Measurements from ENCODE around the gene SIKE1.
"Not testable (repeated sequence)": the region's sequence is repeated elsewhere in the genome, so short reads cannot be mapped to it uniquely, and the experiment has no call there.

Gene SIKE1

DNA sequence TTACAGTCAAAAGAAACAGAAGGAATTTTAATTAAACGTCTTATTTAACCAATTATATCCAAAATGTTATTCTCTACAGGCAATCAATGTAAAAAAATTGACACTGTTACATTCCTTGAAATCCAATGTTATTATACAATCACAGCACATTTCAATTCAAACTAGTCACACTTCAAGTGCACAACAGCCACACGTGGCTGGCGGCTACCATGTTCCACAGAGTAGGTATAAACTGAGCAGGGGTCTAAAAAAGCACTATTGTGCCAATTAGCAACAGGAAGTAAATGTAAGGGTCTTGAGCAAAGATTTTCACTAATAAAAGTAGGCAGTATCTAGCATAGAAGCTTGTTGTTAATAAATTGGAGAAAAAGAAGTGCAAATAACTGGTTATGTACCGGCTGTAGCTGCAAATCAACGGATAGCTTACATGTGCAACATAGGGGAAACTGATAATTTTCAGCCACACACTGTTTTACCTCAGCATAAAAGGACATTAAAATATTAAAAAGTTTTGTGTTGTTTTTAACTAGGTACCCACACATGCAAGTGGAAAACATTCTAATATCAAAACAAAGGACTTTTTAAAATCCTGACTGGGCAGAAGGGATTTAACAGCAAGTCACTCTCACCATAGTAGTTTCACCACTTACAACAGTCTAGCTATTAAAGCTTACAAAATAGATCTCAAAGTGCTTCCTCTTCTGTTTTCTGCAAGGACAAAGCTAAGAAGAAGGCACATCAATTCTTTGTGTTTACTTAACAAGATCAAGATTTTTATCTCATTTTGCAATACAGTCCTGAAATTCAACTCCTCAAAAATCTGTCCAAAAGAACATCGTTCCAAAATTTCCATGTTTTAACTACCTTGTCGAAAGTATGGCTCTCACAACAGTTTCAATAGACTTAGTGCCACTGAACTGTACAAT lies 25.2 kb downstream of the SIKE1 start:
- DNase-seq (ENCODE audit: low read depth): no peak

DNA sequence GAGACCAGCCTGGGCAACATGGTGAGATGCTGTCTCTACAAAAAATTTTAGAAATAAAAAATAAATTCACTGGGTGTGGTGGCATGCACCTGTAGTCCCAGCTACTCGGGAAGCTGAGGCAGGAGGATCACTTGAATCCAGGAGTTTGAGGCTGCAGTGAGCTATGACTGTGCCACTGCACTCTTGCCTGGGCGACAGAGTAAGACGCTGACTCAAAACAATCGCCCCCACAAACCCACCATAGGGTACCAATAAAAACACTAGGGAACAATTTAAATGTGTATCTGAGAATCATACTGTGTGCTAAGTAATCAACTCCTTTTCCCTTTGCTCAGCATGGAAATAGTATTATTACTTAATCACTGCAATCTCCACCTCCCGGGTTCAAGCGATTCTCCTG lies 26.8 kb downstream of the SIKE1 start:
- not testable (repeated sequence) for DNase-seq (ENCODE audit: low read depth)

DNA sequence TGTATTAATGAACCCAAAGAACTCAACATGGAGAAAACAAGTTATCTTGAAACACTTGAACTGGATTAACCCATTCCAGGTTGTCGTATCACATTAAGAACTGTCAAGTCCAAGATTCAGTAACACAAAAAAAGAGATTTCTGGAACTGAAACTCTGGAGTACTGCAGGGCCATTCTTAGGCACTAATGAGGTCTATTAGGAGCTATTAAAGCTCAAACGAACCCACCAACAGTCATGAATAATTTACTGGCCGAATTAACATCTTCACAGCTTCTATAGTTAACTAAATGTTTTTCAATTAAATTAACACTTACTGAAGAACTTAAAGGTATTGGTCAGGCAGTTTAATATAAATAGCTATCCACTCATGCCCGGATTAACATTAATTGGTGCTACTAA lies 27.3 kb downstream of the SIKE1 start:
- no peak for DNase-seq (ENCODE audit: low read depth)

DNA sequence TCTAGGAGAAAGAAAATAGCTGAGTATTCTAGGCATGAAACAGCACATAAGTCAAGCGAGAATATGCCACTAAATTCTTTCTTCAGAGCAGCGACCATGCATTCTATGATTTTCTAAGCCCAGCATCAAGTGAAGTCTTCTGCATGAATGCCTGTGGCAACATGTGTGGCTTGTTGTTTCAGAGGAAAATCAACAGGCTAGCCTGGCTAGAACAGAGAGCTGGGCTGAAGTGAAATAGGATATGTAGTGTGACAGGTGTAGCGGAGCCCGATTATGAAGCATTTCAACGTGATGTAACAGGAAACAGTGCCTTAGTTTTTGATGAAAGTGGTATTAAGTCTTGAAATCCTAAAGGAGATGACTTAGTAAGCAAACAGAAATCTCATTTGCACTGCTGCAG lies 29.7 kb downstream of the SIKE1 start:
- DNase-seq (ENCODE audit: low read depth): peak; percentile 11

DNA sequence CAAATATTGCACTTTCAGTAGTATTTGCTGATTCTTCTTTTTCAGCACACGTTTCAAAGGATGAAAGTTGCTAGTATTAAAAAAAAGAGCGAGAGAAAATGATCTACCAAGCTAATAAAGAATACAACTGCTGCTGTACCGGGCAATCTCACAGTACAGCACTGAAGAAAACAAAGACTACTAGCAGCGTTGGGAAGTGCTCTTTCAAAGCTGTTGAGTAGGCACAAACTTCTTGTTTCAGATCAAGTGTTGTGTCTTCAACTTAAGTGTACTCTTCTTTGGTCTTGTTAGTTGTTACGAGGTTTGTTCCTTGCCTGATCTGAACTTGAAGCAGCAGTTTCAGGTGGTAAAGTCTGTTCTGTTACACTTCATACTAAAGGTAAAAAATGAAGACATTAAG lies 30.6 kb downstream of the SIKE1 start:
- DNase-seq (ENCODE audit: low read depth): no peak

DNA sequence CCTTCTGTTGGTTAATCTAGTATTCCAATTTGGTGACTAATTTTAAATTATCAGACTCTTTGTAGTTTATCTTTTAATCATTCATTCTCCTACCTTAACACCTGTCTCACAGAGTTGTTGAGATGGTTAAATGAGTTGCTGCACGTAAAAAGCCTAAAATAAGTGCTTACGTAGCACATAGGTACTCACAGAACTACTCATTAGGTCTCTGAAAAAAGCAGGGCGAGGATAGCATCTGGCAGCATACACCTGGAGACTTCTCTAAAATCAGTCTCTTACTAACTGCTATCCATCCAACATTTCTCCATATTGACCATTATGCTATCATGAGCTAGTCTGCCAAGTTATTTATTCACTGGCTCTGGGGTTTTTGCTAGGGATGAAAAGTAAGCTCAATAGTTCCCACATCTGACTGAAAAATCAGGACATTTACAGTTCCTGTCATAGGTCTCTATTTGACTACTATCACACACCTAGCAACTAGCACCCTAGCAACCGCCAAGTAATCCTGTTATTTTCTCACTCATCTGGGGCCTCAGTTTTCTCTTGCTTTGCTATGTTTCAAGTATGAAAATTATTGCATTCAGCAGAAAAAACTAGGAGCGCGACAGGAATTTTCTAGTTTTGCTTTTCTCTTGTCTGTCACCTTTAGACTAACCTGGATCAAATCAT lies 33.9 kb downstream of the SIKE1 start:
- no peak for DNase-seq (ENCODE audit: low read depth)

DNA sequence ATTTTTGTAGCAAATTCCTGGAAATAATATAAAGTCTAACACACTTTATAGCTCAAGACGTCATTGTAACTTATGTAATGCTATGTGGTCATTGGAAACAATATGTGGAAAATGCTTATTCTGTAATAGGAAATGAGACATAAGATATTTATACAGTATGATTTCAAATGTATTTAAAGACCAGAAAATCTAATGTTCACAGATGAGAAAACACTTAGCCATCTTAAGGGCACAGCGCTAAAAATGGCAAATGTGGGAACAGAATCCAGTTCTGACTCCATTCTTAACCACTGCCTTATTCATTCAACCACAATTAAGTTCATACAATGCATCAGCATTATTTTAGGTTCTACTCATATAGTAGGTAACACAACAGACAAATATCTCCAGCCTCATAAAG lies 35.2 kb downstream of the SIKE1 start:
- DNase-seq (ENCODE audit: low read depth): peak; percentile 35

DNA sequence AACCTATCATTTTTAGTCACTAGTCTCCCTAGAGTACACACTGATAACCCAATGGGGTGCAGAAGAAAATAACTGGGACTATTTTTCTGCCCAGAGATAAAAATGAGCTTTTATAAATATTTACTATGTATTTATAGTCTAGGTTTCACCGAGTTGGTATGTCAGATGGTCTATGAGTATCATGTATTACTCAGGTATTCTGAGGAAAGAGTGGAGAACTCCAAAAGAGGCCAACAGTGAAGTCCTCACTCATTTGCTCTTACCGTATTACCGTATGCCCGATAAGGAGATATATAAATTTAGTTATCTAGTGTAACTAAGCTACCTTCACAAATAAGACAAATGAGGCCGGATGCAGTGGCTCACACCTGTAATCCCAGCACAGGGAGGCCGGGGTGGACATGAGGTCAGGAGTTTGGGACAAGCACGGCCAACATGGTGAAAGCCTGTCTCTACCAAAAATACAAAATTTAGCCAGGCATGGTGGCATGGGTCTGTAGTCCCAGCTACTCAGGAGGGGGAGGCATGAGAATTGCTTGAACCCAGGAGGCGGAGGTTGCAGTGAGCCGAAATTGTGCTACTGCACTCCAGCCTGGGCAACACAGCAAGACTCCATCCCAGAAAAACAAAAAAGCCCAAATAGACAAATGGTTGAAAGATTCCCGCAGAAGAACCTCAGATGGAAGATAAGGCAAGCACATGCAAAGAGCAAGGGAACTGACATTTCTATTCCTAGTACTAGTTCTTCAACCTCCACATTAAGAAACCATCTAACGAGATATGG lies 38.3 kb downstream of the SIKE1 start:
- DNase-seq (ENCODE audit: low read depth): no peak

DNA sequence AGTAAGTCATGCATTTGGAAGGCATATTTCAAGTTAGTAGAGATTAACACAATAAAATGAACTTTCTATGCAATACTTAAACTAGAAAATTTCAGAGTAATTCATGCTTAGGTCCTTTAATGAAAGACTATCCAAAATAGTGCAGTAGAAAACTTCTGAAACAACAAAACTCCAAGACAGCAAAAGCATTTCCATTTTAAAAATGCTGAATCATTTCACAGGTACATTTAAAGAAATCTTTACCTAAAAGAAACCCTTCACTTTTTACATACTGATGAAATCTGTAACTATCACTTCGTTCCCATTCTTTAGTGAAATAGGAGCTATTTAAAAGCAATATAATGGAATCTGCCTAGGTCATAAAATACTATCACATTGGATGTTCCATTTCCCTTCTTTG lies 40.2 kb downstream of the SIKE1 start:
- no peak for DNase-seq (ENCODE audit: low read depth)

DNA sequence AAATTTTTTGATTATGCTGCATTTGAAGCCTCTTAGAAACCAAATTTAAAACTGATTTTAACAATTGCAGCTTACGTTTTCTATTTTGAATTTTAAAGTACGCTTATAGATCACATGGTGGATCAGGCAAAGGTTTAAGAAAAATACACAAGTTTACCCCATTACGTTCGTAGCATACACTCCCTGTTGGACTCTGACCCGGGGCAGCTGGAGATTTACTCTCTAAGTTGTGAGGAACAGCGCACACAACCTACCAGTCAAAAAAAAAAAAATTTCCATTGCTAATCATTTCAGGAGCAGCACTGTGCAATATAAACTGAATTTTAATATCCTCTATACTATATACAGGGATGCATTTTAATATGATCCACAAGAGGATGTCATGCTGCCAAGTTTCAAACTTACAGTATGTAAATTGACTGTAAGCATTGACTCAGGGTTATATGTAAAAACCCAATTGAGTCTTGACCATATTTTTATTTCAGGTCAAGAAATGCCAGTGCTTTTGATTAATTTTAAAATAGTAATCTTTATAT lies 43.1 kb downstream of the SIKE1 start:
- DNase-seq (ENCODE audit: low read depth): no peak

DNA sequence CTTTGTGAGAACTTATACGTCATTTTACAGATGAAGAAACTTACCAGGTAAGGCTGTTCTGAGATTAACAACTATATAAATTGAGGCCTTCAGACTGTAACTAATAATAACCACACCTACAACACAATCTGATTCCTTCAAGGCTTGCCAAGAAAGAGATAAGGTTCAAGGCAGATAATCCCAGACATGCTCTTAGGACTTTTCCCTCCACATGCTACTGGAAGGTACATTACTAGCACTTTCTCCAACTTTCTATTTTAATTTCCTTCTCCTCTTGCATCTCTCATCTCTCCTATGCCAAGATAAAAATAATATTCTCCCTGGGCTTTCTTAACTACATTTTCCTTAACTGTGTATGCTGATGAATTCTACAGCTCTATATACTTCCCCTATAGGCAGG lies 45.0 kb downstream of the SIKE1 start:
- no peak for DNase-seq (ENCODE audit: low read depth)

DNA sequence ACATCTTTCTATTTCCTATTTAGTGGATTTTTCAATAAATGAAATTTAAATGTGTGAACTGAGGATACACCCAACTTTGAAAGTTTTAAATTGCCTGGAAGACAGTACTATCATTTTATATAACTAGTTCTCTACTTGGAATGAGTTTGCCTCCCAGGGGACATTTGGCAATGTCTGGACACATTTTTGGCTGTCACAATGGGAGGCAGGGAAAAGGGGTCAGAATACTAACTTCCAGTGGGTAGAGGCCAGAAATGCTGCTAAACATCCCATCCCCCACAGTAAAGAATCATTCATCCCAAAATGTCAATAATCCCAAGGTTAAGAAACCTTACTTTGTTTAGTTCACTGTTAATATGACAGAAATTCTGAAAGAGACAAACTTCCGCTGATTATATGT lies 50.7 kb downstream of the SIKE1 start:
- no peak for DNase-seq (ENCODE audit: low read depth)

DNA sequence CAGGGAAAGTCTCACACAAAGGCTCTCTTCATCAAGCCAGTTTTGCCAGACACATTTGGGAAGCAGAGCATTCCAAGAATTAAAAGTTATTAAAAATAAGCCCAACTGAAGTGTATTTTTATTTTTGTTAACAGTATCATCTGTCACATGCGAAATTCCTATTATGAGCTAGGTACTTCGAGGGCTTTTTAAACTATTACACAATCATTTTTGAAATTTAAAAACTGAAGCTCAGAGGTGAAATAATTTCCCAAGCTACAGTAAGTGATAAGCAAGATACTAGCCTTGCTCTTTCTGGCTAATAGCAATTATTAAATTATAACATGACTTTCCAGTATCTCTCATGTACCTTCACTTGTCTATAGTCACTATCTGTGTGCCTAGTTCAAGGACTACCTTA lies 51.9 kb downstream of the SIKE1 start:
- DNase-seq (ENCODE audit: low read depth): no peak

DNA sequence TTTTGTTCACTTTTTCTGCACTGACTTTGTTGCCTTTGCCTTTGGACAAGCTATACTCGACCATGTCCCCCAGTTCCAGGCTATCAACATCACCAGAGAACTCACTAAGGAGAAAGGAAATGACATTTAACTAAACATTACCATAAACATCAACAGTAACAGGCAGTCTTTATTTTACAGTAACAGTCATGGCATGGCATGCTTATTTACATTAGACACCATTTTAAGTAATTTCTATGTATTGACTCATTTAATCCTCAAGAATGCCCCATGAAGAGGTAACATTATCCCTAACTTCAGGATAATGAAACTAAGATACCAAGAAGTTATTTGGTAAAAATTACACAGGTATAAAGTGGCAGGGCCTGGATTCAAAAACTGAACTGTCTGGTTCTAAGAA lies 55.3 kb downstream of the SIKE1 start:
- no peak for DNase-seq (ENCODE audit: low read depth)

DNA sequence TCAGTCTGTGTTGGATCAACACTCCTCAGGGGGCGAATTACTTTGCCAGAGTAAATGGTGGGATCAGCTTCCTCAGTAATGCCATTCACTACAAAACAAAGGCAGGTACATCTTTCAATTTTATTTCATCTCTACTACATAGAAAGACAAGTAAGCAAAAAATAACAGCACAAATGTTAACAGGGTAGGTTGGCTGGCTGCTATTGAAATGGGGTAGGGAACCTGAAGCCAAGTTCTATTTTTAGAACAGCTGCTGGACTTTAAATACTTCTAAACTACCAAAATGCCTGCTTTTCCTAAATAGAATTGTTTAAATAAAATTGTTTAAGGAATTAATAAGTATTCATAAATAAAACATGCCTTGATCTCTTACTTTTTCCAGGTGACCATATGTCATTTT lies 56.6 kb downstream of the SIKE1 start:
- DNase-seq (ENCODE audit: low read depth): no peak

DNA sequence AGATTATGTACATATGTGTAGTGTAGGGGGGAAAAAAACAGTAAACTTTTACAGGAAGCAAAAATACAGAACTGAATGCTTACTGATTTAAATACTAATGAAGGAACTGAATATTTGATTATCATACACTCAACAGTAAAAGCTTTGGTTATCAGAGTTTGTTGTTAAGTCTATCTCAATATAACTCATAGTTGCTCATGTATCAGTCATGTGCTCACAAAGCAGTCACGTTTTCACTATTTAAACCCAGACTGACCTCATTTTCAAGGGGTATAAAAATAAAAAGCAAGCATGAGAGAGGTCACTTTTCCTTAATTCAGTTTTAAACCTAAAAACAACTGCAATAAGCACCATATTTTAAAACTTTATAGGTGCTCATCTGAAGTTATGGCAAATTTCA lies 57.0 kb downstream of the SIKE1 start:
- no peak for DNase-seq (ENCODE audit: low read depth)

DNA sequence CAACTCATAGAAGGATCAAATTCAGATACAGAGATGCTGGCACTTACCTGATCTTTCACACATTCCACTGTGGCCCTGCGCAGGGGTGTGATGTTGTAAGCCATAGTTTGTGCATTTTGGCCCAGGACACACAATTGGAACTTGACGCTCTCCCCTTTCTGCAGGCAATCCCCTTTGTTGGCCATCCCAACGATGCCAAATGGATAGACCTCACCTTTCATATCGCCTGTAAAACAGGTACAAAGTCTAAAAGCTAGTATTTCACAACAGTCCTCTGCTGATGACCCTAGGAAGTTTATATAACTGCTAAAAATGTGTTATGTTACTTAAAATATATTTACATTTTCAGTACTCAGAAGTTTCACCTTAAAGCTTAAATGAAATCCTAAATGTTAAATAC lies 60.0 kb downstream of the SIKE1 start:
- DNase-seq (ENCODE audit: low read depth): no peak

Data from amniotic epithelial cell (primary cell).